Retinal pigment epithelial cell (primary cell): ENCODE measurements around the gene VEGFA.
A peak's percentile ranks its signal among the peaks of the same experiment; 100 is the strongest.

Experiments used
- DNase-seq: peaks from one replicate; pipeline ENCODE4 v3.0.0-alpha.2; 2010; ENCODE audit warnings: low read depth
- H3K4me3 ChIP-seq: 2 replicates; pipeline ENCODE4 v1.5.1; 2011; ENCODE audit warnings: mild to moderate bottlenecking, low read length, control low read depth, moderate library complexity
- TF ChIP-seq, protein P1 (sequence below): conservative IDR thresholded peaks from 2 replicates; pipeline ENCODE4 v1.5.1; 2011; ENCODE audit warnings: low read depth, low read length, control low read depth, inconsistent platforms

Gene VEGFA

DNA sequence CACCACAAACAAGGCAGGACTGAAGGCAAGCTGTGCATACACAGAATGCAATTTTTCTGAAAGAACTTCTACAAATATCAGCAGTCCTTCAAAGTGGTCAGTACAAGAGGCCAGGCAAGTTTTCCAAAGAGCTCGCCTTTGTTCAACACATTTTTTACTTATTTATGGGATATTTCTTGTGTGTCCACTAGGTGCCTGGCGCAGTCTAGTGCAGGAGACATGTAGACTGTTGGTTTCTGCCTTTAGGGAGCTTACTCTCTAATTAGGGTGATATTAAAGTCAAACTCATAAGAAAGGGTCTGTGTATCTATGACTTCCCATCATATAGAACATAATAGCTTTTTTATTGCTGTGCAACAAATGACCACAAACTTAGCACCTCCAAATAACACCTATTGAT lies 21.2 kb upstream of the VEGFA start:
- TF ChIP-seq, protein P1, sequence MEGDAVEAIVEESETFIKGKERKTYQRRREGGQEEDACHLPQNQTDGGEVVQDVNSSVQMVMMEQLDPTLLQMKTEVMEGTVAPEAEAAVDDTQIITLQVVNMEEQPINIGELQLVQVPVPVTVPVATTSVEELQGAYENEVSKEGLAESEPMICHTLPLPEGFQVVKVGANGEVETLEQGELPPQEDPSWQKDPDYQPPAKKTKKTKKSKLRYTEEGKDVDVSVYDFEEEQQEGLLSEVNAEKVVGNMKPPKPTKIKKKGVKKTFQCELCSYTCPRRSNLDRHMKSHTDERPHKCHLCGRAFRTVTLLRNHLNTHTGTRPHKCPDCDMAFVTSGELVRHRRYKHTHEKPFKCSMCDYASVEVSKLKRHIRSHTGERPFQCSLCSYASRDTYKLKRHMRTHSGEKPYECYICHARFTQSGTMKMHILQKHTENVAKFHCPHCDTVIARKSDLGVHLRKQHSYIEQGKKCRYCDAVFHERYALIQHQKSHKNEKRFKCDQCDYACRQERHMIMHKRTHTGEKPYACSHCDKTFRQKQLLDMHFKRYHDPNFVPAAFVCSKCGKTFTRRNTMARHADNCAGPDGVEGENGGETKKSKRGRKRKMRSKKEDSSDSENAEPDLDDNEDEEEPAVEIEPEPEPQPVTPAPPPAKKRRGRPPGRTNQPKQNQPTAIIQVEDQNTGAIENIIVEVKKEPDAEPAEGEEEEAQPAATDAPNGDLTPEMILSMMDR, result no peak
- no peak for DNase-seq
- H3K4me3 ChIP-seq, result no peak overlapping the region

DNA sequence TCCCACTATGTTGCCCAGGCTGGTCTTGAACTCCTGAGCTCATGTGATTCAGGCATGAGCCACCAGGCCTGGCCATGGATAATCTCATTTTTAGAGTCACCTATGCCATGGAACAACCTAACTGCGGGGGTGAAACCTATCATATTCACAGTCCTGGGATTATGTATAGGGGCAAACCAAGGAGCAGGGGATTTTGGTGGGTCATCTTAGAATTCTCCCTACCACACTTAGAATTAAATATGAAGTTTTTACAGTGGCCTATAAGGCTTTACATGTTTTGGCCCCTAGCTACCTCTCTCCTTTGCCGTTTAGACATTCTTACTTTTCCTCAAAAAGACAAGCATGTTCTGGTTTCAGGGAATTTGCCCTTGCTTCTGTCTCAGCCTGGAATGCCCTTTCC lies 20.6 kb upstream of the VEGFA start:
- TF ChIP-seq, protein P1, result no peak
- DNase-seq, result no peak

DNA sequence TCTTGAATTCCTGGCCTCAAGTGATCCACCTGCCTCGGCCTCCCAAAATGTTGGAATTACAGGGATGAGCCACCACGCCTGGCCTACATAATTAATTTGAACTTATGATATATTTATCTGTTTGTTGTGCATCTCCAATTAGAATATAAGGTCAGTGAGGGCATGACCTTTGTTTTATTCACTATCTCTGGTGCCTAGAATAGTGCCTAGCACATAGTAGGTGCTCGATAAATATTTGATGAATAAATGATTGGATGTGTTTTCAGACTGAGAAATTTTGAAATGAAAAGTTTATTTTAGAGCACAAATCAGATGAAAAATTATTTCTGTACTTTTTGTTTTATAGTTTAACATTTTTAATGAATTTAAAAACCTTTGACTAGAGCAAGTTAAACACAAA lies 19.4 kb upstream of the VEGFA start:
- no peak for DNase-seq
- H3K4me3 ChIP-seq, result no peak overlapping the region
- TF ChIP-seq, protein P1, result no peak

More for the DNA sequence above, 20.6 kb upstream of the VEGFA start:
- H3K4me3 ChIP-seq, result no peak overlapping the region

DNA sequence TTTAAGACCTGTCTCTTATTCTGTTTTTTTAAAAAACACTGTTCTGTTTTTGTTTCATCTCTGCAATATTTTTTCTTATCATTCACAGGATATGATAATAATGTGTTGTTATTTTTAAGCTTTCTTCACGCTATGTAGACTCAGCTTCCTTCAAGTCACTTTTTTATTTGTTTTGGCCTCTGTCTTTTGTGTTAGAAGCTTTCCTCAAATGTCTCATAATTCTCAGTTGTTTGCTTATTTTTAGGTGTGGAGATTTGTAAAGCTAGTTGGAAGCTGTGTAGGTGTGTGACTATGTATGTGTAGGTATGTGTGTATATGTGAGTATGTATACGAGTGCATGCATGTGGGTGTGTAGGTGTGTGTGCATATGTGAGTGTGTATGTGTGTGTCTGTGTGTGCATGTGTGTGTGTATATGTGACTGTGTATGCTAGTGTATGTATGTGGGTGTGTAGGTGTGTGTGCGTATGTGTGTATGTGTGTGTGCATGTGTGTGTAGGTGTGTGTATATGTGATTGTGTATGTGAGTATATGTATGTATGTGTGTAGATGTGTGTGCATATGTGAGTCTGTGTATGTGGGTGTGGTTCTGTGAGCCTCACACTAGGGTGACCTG lies 16.3 kb upstream of the VEGFA start:
- no peak for DNase-seq
- TF ChIP-seq, protein P1, result no peak
- H3K4me3 ChIP-seq, result no peak overlapping the region

DNA sequence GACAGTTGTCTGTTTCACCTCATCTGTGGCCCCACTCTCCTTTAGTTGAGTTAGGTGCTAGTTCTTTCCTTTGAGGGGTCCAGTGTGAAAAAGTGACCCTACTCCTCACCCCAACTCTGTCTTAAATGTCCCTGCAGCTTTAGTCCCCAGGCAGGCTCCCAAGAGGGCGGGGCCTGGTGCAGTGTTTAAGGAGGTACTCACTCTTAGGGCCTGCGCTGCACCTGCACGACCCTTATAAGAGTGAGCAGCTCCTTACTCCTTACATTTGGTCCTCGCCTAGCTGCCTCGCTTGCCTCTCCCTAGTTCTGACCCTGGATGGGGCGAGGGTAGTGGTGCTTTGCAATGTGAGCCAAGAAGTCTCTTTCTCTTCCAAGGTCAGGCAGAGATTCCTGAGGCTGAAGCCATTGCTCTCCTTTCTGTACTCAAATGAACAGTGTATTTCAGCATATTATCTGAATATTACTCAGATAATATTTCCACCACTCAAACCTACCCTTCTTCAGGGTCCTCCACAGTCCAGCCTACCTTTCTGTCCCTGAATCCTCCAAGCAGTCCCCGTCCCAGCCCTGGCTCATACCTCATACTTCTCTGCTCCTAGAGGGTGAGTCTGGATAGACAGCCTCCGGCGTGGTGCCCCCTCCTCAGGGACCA lies 11.9 kb upstream of the VEGFA start:
- no peak overlapping the region for H3K4me3 ChIP-seq
- DNase-seq, result no peak
- TF ChIP-seq, protein P1, result no peak

DNA sequence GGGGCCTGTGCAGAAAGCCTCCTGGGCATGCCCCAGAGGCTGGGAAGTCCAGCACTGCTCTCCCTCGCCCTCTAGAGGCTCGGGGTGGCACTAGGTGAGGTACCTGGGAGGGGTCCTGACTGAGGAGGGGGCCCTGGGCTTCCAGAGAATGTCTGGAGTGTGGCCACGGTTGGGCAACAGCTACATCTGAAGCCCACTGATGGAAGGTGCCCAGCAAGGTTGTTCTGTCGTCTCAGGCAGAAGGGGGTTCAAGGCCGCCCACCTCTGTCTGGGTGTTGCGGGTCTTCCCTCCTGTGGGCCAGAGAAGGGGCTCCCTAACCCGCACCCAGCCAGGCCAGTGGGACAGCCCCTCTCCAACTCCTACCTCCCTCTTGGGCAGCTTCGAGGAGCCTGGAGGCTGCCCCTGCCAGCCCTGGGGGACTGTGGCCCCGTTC lies 11.4 kb upstream of the VEGFA start:
- no peak for DNase-seq
- H3K4me3 ChIP-seq, result no peak overlapping the region
- TF ChIP-seq, protein P1, result peak; percentile 83

DNA sequence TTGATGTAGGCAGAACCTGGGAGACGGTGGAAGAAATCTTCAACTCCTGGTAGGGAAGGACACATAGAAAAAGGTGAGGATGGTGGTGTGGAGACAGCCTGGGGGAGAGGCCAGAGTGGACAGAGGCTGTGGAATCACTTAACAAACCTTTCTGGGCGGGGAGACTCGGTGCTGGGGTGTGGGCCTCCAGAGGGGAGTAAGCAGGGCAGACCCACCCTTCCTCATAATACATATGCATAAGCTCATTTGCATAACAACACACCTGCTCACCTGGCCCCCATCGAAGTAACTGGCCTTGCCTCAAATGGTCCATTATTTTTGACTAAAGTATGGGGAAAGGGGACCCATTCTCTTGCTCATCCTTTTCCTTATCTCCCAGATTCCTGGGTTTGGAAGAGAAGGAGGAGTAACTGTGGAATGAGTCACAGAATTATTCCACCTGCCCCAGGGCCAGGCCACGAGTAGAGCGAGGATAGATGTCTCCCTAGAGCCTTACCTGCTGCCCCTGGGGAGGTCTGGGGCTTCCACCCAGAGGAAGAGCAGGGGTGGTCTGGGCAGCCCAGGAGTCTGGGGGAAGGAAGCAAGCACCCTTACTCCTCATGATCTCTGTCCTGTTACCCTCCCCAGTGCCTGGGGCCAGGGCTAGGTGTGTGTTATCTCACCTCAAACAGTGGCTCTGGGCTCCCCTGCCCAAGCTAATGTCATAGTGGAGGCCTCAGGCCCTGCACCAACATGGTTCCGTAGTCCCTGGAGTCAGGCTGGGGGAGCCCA lies 10.7 kb upstream of the VEGFA start:
- TF ChIP-seq, protein P1, result no peak
- no peak overlapping the region for H3K4me3 ChIP-seq
- DNase-seq, result no peak
